ENCODE results near the gene CDK5R2.
"Not testable (repeated sequence)": the region's sequence is repeated elsewhere in the genome, so short reads cannot be mapped to it uniquely, and the experiment has no call there.

CDK5R2 gene

DNA sequence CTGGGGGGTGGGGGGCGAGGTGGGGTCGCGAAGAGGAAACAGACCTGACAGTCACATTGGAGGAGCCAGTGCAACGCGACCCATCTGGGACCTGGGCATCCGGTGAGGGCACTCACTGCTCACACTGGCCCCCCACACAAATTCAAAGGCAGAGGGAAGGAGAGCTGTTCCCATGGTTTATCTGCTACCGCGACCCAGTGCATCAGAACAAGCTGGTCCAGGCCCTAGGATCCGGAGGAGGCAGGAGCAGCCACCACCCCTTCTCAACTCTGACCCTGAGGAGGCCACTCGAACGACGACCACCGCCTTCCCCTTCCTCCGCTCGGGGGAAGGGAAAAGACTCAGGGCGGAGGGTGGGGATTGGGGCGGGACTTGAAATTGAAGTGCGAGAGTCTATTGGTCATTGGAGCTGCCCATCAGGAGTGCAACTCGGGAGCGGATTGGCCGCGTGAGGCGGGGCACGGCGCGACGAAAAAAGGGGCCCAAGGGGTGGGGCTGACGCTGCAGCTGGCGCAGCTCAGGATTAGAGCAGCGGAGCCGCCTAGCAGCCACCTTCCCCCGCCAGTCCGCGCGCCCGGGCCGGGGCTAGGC is at the start of gene CDK5R2:
TSS of gene CDK5R2 (plus strand) at position 526 of the 591 bp plus-strand sequence. CDS start 155 bp downstream, outside the sequence.
- DNase-seq (ENCODE audit: low read depth): peak; percentile 93
- TF ChIP-seq, protein P1, sequence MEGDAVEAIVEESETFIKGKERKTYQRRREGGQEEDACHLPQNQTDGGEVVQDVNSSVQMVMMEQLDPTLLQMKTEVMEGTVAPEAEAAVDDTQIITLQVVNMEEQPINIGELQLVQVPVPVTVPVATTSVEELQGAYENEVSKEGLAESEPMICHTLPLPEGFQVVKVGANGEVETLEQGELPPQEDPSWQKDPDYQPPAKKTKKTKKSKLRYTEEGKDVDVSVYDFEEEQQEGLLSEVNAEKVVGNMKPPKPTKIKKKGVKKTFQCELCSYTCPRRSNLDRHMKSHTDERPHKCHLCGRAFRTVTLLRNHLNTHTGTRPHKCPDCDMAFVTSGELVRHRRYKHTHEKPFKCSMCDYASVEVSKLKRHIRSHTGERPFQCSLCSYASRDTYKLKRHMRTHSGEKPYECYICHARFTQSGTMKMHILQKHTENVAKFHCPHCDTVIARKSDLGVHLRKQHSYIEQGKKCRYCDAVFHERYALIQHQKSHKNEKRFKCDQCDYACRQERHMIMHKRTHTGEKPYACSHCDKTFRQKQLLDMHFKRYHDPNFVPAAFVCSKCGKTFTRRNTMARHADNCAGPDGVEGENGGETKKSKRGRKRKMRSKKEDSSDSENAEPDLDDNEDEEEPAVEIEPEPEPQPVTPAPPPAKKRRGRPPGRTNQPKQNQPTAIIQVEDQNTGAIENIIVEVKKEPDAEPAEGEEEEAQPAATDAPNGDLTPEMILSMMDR (IDR thresholded peaks at IDR 0.05; ENCODE audit: insufficient read depth, low read depth, low read length, missing control alignments): no peak
- H3K4me3 ChIP-seq (ENCODE audit: low read depth, low read length): peak within 1 kb of the TSS; percentile 45

DNA sequence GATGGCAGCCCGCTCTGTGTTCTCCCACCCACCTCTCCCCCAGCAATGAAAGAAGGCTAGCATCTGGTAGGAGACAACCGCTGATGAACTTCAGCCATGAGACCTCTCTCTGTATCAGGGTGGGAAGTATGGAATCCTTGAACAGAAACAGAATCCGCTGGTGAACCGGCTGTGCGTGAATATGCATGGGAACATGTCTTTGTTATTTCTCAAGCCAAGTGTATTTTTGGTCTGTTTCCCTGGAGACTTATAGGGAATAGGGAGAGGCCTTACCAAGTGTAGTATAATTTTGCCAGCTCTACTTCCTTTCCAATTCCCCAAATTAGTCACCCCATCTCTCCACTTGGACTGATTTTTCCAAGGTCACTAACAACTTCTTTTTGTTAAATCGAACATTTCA is 48.7 kb upstream of the CDK5R2 start:
- no peak overlapping the region for H3K4me3 ChIP-seq (ENCODE audit: low read depth, low read length)
- no peak for DNase-seq (ENCODE audit: low read depth)
- TF ChIP-seq, protein P1 (IDR thresholded peaks at IDR 0.05; ENCODE audit: insufficient read depth, low read depth, low read length, missing control alignments): no peak

DNA sequence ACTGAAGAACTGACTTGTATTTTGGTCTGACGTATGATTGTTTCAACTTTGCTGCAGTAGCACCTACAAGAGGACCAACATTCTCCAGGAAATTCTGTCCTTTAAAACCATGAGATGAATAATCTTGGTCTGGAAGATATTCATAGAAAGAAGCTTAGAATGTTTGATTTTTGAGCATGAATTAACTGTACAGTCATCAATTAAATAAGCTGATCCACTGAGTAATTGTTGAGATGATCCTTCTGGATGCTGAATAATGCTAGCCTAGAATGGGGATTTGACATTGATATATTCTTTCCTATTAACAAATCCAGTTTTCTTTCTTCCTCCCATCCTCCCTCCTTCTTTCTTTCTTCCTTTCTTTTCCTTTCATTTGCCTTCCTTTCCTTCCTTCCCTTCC is 39.0 kb upstream of the CDK5R2 start:
- no peak overlapping the region for H3K4me3 ChIP-seq (ENCODE audit: low read depth, low read length)
- no peak for DNase-seq (ENCODE audit: low read depth)
- TF ChIP-seq, protein P1 (IDR thresholded peaks at IDR 0.05; ENCODE audit: insufficient read depth, low read depth, low read length, missing control alignments): no peak

DNA sequence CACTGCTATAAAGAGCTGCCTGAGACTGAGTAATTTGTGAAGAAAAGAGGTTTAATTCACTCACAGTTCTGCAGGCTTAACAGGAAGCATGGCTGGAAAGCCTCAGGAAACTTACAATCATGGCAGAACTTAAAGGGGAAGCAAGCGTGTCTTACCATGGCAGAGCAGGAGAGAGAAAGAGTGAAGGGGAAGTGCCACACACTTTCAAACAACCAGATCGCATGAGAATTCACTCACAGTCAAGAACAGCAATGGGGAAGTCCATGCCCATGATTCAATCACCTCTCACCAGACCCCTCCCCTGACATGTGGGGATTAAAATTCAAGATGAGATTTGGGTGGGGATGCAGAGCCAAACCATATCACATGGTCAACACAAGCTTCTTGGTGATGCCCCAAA is 34.7 kb upstream of the CDK5R2 start:
- TF ChIP-seq, protein P1 (IDR thresholded peaks at IDR 0.05; ENCODE audit: insufficient read depth, low read depth, low read length, missing control alignments): no peak
- DNase-seq (ENCODE audit: low read depth): no peak
- H3K4me3 ChIP-seq (ENCODE audit: low read depth, low read length): no peak overlapping the region

DNA sequence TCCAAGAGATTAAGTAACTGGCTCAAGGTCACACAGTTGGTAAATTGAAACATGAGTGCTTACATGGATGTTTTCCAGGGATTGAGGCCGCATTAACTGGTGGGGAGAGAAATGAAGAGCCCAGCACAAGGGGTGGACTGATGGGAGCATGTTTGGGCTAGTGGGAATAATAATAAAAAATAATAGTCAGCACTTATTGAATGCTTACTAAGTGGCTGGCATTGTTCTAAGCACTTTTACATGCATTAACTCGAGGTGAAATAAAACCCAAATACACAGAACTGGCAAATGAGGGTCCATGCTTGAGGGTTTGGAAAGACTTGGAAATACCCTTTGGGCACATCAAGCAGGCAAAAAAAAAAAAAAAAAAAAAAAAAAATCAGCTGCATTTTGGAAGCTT is 34.0 kb upstream of the CDK5R2 start:
- H3K4me3 ChIP-seq (ENCODE audit: low read depth, low read length): no peak overlapping the region
- DNase-seq (ENCODE audit: low read depth): no peak
- TF ChIP-seq, protein P1 (IDR thresholded peaks at IDR 0.05; ENCODE audit: insufficient read depth, low read depth, low read length, missing control alignments): no peak

DNA sequence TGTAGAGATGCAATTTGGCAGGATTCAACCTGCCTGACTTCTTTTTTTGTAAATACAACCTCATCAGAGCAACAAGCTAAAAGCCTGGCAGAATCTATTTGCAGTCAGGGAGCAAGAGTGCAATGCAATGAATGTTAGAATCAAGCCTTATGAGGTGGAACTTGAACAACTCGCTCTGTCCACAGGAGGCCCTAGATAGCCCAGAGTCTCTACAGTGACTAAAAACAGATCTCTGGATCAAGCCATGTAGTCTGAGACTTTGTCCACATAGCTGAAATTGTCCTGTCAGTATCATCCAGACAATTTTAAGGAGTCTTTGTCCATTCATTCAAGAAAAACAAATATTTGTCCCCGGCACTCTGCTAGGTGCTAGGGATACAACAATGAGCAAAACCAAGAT is 32.0 kb upstream of the CDK5R2 start:
- no peak for DNase-seq (ENCODE audit: low read depth)
- TF ChIP-seq, protein P1 (IDR thresholded peaks at IDR 0.05; ENCODE audit: insufficient read depth, low read depth, low read length, missing control alignments): no peak
- no peak overlapping the region for H3K4me3 ChIP-seq (ENCODE audit: low read depth, low read length)

DNA sequence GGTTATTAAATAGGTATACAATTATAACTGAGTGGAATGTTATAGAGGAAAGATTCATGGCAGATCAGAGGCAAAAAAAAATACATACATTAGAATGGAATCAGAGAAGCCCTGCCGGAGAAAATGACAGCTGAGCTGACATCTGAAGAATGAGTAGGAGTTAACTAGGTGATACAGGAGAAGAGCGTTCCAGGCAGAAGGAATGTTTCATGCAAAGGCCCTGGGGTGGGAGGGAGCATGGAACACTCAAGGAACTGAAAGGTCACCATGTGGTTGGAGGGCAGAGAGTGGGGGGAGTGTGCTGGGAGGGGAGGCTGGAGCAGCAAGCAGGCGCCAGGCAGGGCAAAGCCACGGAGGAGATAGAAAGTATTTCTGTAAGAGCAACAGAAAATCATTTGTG is 31.6 kb upstream of the CDK5R2 start:
- H3K4me3 ChIP-seq (ENCODE audit: low read depth, low read length): no peak overlapping the region
- DNase-seq (ENCODE audit: low read depth): no peak
- TF ChIP-seq, protein P1 (IDR thresholded peaks at IDR 0.05; ENCODE audit: insufficient read depth, low read depth, low read length, missing control alignments): no peak

DNA sequence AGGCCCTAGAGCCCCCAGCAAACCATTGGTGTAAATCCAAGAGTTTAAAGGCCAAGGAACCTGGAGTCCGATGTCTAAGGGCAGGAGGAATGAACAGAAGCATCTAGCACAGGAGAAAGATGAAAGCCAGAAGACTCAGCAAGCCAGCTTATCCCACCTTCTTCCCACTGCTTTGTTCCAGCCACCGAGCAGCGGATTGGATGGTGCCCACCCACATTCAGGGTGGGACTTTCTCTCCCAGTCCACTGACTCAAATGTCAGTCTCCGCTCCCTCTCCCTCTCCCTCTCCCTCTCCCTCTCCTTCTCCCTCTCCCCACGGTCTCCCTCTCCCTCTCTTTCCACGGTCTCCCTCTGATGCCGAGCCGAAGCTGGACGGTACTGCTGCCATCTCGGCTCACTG is 29.0 kb upstream of the CDK5R2 start:
- DNase-seq (ENCODE audit: low read depth): not testable (repeated sequence)

DNA sequence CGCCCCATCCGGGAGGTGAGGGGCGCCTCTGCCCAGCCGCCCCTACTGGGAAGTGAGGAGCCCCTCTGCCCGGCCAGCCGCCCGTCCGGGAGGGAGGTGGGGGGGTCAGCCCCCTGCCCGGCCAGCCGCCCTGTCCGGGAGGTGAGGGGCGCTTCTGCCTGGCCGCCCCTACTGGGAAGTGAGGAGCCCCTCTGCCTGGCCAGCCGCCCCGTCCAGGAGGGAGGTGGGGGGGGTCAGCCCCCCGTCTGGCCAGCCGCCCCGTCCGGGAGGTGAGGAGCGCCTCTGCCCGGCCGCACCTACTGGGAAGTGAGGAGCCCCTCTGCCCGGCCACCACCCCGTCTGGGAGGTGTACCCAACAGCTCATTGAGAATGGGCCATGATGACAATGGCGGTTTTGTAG is 27.7 kb upstream of the CDK5R2 start:
- H3K4me3 ChIP-seq (ENCODE audit: low read depth, low read length); DNase-seq (ENCODE audit: low read depth): not testable (repeated sequence)

More for the DNA sequence above, 29.0 kb upstream of the CDK5R2 start:
- H3K4me3 ChIP-seq (ENCODE audit: low read depth, low read length): not testable (repeated sequence)
